GM18867 (cell line): ENCODE measurements around the gene WSB2.
A peak's percentile ranks its signal among the peaks of the same experiment; 100 is the strongest.
"Not testable (repeated sequence)": the region's sequence is repeated elsewhere in the genome, so short reads cannot be mapped to it uniquely, and the experiment has no call there.

Experiments used
- ATAC-seq: cut with Tn5 transposase; IDR thresholded peaks from one replicate; pipeline ENCODE4 v1.9.1; 2021; ENCODE audit warnings: mild to moderate bottlenecking, moderate library complexity; ENCODE audit not compliant: unreplicated experiment

The WSB2 gene

DNA sequence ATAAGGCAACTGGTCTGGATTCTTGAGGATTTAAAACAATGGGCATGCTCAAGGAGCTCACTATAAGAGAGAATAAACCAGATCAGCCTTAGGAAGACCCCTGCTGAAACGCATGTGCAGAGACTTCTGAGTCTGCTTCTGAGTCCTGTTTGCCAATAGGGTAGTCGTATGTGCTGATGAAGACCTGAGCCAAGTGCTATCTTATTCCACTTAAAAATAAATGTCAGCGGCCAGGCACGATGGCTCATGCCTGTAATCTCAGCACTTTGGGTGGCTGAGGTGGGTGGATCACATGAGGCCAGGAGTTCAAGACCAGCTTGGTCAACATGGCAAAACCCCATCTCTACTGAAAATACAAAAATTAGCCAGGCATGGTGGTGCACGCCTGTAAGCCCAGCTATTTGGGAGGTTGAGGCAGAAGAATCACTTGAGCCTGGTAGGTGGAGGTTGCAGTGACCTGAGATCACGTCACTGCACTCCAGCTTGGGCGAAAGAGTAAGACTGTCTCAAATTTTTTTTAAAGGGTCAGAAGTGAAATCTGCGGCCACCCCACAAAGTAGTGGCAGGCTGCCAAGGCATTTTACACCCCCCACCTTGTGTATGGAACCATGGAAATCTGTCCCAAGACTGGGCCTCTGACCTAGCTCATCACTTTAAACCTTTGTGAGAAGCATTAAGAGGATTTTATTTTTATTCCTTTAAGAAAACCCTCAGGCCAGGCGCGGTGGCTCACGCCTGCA lies 24.1 kb downstream of the WSB2 start:
- ATAC-seq, result no peak

- ATAC-seq, result peak; percentile 85
These were observed 25.6 kb downstream of the WSB2 start for GRCh38 chr12:118035190-118036041.

- ATAC-seq, result no peak
These were observed 26.4 kb downstream of the WSB2 start for GRCh38 chr12:118034429-118035189.

DNA sequence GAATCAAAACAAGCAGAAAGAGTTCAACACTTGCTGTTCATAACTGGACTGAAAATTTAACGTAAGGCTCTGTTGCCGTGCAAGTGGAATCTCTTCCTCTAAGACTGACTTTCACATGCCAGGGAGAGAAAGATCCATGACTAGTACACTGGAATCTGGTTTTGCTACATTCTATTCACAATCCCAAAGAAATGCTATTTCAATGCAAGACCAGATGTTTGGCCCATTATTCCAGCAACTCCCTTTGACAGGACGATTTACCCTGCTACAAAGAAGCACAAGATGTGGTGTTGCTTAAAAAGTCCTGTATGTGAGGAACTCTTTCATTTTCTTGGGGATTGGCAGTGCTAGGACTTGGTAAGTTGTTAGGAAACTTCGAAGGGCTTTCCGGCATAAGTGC lies 27.1 kb downstream of the WSB2 start:
- ATAC-seq, result no peak

DNA sequence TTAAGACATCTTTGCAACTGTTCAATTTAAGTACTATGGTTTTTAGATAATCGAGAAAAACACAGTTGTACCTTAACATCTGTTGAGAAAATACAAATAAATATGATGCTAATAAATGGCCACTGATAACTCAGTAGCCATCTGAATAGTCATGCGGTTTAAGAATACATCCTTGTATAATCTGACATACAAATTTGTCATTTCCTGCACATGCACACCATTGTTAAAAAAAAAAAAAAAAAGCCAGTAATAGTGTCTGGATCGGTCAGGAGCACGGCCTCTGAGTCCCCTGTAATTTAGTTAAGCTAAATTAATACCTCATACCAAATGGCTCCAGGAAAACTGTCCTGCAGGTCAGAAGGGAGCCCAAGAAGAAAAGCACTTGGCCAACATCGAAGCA lies 27.7 kb downstream of the WSB2 start:
- ATAC-seq, result no peak

- ATAC-seq, result no peak
These were observed 28.8 kb downstream of the WSB2 start for GRCh38 chr12:118032188-118032587.

- ATAC-seq, result no peak
These were observed 31.8 kb downstream of the WSB2 start for GRCh38 chr12:118029166-118029565.

DNA sequence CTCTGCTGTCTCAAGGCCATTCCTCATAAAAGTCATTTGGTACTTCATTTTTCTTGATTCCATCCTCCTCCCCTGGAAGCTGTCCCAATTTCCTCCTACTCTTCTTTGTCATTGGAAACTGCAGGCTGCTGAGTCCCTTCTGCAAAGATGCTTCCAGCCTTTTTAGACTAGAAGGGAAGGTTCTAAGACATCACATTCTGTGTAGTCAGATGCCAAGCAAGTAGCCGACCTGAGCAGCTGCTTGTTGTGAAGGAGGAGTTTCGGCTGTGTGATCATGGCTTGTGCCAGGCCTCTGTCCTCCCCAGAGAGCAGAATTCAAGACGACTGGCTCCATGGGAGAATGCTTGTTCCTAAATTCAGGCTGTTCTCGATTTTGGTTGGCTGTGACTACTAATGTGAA lies 35.8 kb downstream of the WSB2 start:
- ATAC-seq, result no peak

DNA sequence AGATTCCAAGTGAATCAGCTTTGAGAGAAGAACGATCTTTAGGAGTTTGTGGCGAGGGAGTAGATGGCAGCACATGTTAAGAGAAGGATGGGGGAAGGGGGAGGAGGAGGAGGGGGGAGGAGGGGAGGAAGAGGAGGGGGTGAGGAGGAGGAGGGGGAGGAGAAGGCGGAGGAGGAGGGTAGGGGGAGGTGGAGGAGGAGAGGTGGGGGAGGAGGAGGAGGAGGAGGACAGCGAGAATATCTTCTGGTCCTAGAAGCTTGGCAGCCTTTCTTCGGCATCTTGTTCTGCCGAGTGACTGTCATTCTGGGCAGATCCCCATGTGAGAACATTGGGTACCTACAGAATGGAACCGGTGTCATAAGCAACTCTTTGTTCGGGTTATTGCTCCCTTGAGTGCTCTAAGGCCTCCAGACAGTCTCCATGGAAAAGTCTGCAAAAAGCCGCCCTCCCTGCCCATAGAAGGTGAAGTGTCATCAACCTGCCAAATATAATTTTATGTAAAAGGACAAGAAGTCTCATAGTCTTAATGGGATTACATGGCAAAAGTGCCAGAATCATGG lies 37.6 kb downstream of the WSB2 start:
- no peak for ATAC-seq

DNA sequence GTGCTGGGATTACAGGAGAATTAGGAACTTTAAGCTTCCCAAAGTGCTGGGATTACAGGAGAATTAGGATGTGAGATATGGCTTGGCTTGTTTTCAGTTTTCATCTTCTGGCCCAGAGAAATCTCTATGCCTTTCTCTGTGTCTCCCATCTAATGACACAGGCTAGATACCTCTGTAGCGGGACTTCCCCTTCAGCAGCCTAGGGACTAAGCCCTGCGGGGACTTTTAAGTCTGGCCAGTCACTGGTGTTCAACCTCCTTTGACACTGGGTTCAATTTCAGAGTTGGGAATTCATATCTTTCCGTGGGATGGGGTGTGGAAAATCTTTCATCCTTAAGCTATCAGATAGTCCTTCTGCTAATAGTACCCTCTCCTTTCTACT lies 38.3 kb downstream of the WSB2 start:
- no peak for ATAC-seq

DNA sequence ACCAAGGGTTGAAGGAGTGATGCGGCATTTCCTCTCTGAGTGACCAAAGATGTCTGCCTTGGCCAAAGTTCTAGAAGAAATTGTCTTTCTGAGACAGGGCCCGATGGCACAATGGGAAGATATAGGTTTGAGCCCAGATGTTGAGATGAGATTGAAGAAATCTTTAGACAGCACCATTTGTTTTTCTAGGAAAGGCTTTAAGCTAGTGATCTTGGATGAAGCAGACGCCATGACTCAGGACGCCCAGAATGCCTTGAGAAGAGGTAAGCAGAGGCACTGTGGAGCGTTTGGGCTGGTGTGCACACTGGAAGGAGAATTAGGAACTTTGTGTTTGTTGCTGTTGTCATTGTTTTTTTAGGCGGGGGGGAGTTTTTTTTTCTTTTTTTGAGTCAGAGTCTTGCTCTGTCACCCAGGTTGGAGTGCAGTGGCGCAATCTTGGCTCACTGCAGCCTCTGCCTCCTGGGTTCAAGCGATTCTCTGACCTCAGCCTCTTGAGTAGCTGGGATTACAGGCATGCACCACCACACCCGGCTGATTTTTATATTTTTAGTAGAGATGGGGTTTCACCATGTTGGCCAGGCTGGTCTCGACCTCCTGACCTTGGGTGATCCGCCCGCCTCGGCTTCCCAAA lies 38.8 kb downstream of the WSB2 start:
- not testable (repeated sequence) for ATAC-seq

- ATAC-seq, result no peak
These were observed 40.9 kb downstream of the WSB2 start for GRCh38 chr12:118020036-118020435.

- ATAC-seq, result no peak
These were observed 43.1 kb downstream of the WSB2 start for GRCh38 chr12:118017926-118018325.

GRCh38 chr12:118016424-118017264 lies 44.3 kb downstream of the WSB2 start, which contains the start of gene RFC5:
TSS of gene RFC5 (plus strand) at chr12:118016703. CDS start at chr12:118016828, 125 bp downstream.
- ATAC-seq, result peak; percentile 98

GRCh38 chr12:118015944-118016343 lies 45.0 kb downstream of the WSB2 start:
- ATAC-seq, result no peak

- ATAC-seq, result no peak
These were observed 45.7 kb downstream of the WSB2 start for GRCh38 chr12:118015306-118015705.

DNA sequence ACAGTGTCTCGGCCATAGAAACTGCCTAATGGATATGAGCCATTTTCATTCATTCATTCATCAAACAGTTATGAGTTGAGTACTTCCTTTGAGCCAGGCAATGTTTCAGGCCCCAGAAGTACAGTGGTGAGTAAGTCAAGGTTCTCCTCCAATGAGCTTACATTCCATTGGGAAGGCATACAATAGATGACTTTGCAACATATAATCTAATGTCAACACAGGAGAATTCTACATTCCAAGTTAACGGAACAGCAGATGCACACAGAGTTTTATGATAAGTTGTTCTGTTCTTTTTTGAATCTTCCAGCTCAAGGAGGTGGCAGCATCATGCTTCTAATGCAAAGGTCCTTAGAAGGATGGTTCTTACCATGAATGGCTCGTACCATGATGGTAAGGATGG lies 47.7 kb downstream of the WSB2 start:
- no peak for ATAC-seq

DNA sequence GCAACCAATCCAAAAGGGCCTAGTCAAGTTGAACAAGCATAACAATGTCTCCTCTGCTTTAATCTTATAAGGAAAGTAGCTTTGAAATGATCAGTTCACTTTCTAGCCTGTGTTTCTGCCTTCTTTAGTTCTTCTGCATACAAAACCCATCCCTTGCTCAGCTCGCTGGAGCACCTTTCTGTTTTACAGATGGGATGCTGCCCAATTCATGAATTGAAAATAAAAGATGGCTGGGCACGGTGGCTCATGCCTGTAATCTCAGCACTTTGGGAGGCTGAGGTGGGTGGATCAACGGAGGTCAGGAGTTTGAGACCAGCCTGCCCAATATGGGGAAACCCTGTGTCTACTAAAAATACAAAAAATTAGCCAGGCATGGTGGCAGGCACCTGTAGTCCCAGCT lies 49.0 kb downstream of the WSB2 start:
- no peak for ATAC-seq

- ATAC-seq, result no peak
These were observed 49.6 kb downstream of the WSB2 start for GRCh38 chr12:118011377-118011776.

- no peak for ATAC-seq
These were observed 50.1 kb downstream of the WSB2 start for GRCh38 chr12:118010903-118011302.
